BLaER1 (cell line): ENCODE results near the gene MRPL46.
"Not testable (repeated sequence)": the region's sequence is repeated elsewhere in the genome, so short reads cannot be mapped to it uniquely, and the experiment has no call there.

Experiments used
- H3K27ac ChIP-seq: shearing (Covaris generic); formaldehyde crosslinking; 2 replicates; pipeline ENCODE4 v1.8.1; 2022
- H3K27me3 ChIP-seq: shearing (Covaris generic); formaldehyde crosslinking; 2 replicates; pipeline ENCODE4 v1.8.1; 2022
- H3K36me3 ChIP-seq: shearing (Covaris generic); formaldehyde crosslinking; 2 replicates; pipeline ENCODE4 v1.8.1; 2022
- H3K4me1 ChIP-seq: shearing (Covaris generic); formaldehyde crosslinking; 2 replicates; pipeline ENCODE4 v1.8.1; 2022
- H3K4me2 ChIP-seq: shearing (Covaris generic); formaldehyde crosslinking; 2 replicates; pipeline ENCODE4 v1.8.1; 2022
- H3K4me3 ChIP-seq: shearing (Covaris generic); formaldehyde crosslinking; 2 replicates; pipeline ENCODE4 v1.8.1; 2022
- H3K9ac ChIP-seq: shearing (Covaris generic); formaldehyde crosslinking; 2 replicates; pipeline ENCODE4 v1.8.1; 2022
- H3K9me3 ChIP-seq: shearing (Covaris generic); formaldehyde crosslinking; 2 replicates; pipeline ENCODE4 v1.8.1; 2022
- H4K20me1 ChIP-seq: shearing (Covaris generic); formaldehyde crosslinking; 2 replicates; pipeline ENCODE4 v1.8.1; 2022
- Cebpa-rat ChIP-seq: shearing (Covaris generic); IDR thresholded peaks from 2 replicates; pipeline ENCODE4 v1.8.1; 2022

The MRPL46 gene

DNA sequence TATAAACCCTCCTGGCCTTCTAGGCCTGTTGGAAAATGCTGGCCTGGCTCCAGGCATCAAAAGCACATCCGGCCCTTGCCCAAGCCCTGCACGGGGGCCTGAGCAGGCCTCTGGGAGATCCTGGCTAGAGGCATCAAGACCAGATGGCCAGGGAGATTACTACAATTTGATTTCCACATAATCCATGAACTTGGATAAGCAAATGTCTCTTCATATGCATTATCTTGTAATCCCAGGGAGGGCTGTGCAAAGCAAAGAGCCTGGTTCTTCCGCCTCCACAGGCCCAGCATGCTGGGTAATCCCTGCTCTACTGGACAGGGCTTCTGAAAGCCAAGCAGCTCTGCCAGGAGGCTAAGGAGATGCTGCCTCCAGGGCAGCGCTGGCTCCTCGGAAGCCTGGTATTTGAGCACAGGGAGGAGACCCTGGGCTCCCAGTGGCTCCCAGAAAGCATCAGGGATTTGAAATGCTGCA, 18.2 kb downstream of the MRPL46 start:
- TF ChIP-seq Cebpa-rat: no peak
- H3K36me3 ChIP-seq: no peaks in the 10 kb centered on the region
- H3K27me3 ChIP-seq: no peaks in the 10 kb centered on the region
- H3K4me1 ChIP-seq: no peaks in the 10 kb centered on the region
- no peak overlapping the region for H3K4me2 ChIP-seq
- H3K9ac ChIP-seq: no peak overlapping the region
- no peaks in the 10 kb centered on the region for H4K20me1 ChIP-seq
- H3K4me3 ChIP-seq: no peak overlapping the region
- no peak overlapping the region for H3K27ac ChIP-seq
- H3K9me3 ChIP-seq: peaks cover 5% of the 10 kb centered on the region

DNA sequence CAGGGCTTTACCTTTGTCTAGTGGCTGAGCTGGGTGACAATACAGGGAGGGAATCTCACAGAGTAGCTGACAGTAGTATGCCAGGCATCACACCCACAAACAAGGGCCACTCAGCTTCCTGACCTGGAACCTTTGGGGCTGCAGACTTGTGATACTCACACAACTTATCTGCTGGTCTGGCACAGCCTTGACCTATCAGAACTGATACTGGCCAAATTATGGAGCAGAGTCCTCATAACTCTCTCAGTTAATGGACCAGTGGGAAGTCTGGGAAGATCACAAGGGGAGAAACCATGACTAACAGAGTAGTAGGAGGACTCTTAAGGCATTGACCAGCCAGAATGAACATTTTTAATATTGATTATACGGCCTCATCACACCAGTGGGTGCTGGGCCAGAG, 19.4 kb downstream of the MRPL46 start:
- H3K9me3 ChIP-seq: peaks cover 12% of the 10 kb centered on the region
- H4K20me1 ChIP-seq: no peaks in the 10 kb centered on the region
- H3K4me2 ChIP-seq: no peak overlapping the region
- H3K4me1 ChIP-seq: no peaks in the 10 kb centered on the region
- TF ChIP-seq Cebpa-rat: no peak
- no peak overlapping the region for H3K27ac ChIP-seq
- H3K4me3 ChIP-seq: no peak overlapping the region
- no peaks in the 10 kb centered on the region for H3K36me3 ChIP-seq
- no peak overlapping the region for H3K9ac ChIP-seq
- H3K27me3 ChIP-seq: no peaks in the 10 kb centered on the region

DNA sequence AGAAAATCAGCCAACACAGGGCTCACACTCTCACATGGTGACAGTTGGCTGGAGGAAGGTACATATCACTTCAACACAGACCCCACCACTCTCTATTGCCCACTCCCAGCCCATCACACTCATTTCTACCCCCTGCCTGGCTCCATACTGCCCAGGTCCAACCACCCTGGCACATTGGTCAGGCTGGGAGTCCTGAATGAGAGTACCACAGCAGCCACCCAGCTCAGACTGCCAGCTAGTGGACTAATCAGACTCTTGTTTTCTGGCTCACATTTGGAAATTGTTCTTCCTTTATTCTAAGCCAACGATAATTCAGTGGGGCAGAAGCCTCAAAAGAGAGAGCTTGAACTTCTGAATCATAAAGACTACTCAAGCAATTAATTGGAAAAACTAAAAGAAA, 20.0 kb downstream of the MRPL46 start:
- Histone ChIP-seq H4K20me1 (no peaks in the 10 kb centered on the region), H3K4me3 (no peak overlapping the region), H3K4me2 (no peak overlapping the region), H3K9me3 (peaks cover 12% of the 10 kb centered on the region), H3K4me1 (no peaks in the 10 kb centered on the region), H3K27me3 (no peaks in the 10 kb centered on the region), H3K36me3 (no peaks in the 10 kb centered on the region), H3K27ac (no peak overlapping the region), H3K9ac (no peak overlapping the region)
- no peak for TF ChIP-seq Cebpa-rat

DNA sequence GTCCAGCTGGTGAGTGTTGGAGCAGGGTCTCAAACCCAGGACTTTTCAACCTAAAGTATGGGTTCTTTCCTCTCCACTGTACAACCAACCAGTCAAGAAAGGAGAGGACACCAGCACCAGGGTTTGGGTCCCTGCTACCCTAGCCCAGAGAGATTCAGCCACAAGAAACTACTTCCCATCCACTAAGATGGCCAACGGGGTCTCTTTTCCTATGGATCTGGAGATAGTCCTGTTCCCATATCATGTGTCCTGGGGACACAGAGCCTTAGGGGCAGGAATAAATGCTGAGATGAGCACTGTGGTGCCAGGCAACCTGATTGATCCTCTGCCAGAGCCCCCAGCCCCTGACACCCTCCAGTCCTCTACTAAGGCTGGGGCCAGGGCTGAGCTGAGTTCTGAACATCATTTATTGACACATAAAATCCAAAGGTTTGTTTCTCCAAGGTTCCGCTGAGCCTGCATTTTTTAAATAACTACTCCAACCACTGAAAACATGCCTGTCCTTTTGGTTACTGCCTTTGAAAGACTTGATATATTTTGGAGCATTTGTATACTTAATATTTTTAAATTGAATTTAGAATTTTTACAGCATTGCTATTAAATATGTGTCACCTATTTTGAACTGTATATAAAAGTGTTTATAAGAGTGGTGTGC, 26.0 kb downstream of the MRPL46 start:
- peaks cover 12% of the 10 kb centered on the region for H3K9me3 ChIP-seq
- no peaks in the 10 kb centered on the region for H3K27me3 ChIP-seq
- no peak overlapping the region for H3K9ac ChIP-seq
- no peak for TF ChIP-seq Cebpa-rat
- H3K27ac ChIP-seq: no peak overlapping the region
- no peak overlapping the region for H3K4me2 ChIP-seq
- H3K36me3 ChIP-seq: no peaks in the 10 kb centered on the region
- no peaks in the 10 kb centered on the region for H3K4me1 ChIP-seq
- no peaks in the 10 kb centered on the region for H4K20me1 ChIP-seq
- no peak overlapping the region for H3K4me3 ChIP-seq

DNA sequence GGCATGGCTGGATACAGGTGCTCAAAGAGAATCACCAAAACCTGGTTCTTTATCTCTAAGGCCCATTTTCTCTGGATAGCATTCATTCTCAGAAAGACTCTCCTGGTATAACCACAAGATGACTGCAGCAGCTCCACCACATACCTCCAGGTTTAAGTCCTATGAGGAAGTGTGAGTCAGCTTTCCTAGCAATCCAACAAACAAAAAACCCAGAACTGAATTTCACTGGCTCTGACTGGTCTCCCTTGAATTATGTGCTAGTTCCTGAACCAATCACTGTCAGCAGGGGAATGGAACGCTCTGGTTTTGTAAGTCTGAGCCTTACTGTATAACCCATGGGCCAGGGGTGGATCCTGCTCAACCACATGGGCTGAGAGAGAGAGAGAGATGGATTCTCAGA, 27.2 kb downstream of the MRPL46 start:
- Histone ChIP-seq H3K9ac (no peak overlapping the region), H4K20me1 (no peaks in the 10 kb centered on the region), H3K4me1 (no peaks in the 10 kb centered on the region), H3K9me3 (peaks cover 10% of the 10 kb centered on the region), H3K4me2 (no peak overlapping the region), H3K27me3 (no peaks in the 10 kb centered on the region), H3K4me3 (no peak overlapping the region), H3K36me3 (no peaks in the 10 kb centered on the region), H3K27ac (no peak overlapping the region)
- no peak for TF ChIP-seq Cebpa-rat

DNA sequence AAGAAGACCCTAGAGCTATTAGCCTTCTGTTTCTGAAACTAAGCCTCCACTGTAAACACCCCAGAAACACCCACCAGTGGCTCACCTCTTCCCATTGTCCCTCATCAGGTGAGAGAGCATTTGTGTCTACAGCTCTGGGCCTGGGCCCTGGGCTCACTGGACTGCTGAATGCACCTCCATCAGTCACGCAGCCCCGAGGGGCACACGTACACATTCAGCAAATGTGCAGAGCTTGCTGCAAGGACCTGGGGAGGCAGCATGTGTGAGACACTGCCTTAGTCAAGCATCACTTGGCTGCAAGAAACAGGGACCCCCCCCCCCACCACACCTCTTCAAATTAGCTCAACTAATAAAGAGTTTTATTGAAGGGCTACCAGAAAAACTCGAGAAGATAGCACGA, 29.0 kb downstream of the MRPL46 start:
- Histone ChIP-seq H4K20me1 (no peaks in the 10 kb centered on the region), H3K4me2 (no peak overlapping the region), H3K4me3 (no peak overlapping the region), H3K27me3 (no peaks in the 10 kb centered on the region), H3K9me3 (no peaks in the 10 kb centered on the region), H3K36me3 (no peaks in the 10 kb centered on the region), H3K27ac (no peak overlapping the region), H3K9ac (no peak overlapping the region), H3K4me1 (no peaks in the 10 kb centered on the region)
- TF ChIP-seq Cebpa-rat: no peak

DNA sequence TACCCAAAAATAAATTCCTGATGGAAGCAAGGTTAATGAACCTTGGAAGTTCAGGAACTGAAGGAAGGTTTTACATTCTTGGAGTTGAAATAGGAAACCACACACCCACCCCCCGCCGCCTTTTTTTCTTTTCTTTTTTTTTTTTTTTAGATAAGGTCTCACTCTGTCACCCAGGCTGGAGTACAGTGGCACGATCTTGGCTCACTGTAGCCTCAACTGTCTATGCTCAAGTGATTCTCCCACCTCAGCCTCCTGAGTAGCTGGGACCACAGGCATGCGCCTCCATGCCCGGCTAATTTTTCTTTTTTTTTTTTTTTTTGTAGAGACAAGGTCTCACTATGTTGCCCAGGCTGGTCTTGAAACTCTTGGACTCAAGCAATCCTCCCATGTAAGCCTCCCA, 33.1 kb downstream of the MRPL46 start:
- H3K27me3 ChIP-seq, H3K9ac ChIP-seq: not testable (repeated sequence)

DNA sequence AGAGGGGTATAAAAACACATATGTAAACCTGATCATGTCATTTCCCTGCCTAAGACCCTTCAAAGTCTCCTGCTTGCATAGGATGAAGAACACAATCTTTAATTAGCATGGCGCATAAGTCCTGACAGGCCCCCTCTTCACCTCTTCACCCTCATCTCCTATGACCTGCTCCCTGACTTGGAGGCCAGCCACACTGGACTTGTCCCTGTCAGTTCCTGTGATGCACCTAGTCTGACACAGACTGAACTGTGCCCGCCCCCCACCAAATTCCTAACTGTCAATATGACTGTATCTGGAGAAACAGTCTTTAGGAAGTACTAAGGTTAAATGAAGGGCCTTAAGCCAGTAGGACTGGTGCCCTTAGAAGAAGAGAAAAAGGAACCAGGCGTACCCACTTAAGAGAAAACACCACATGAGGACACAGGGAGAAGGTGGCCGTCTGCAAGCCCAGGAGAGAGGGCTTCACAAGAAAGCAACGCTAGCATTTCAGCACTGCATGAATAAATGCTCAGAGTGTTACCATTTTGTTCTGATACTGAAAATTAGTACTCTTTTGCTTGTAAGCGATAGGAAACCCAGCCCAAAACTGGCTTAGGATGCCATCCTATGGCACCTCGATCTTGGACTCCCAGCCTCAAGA, 34.0 kb downstream of the MRPL46 start:
- Histone ChIP-seq H3K4me3 (no peak overlapping the region), H3K4me1 (no peaks in the 10 kb centered on the region), H3K36me3 (no peaks in the 10 kb centered on the region), H3K9ac (no peak overlapping the region), H3K27ac (no peak overlapping the region), H3K4me2 (no peak overlapping the region), H3K27me3 (no peaks in the 10 kb centered on the region), H4K20me1 (no peaks in the 10 kb centered on the region), H3K9me3 (no peaks in the 10 kb centered on the region)
- no peak for TF ChIP-seq Cebpa-rat

More for the DNA sequence above, 33.1 kb downstream of the MRPL46 start:
- not testable (repeated sequence) for H3K36me3 ChIP-seq, H3K4me1 ChIP-seq, H3K9me3 ChIP-seq, H3K4me3 ChIP-seq, H3K4me2 ChIP-seq, H3K27ac ChIP-seq, H4K20me1 ChIP-seq

DNA sequence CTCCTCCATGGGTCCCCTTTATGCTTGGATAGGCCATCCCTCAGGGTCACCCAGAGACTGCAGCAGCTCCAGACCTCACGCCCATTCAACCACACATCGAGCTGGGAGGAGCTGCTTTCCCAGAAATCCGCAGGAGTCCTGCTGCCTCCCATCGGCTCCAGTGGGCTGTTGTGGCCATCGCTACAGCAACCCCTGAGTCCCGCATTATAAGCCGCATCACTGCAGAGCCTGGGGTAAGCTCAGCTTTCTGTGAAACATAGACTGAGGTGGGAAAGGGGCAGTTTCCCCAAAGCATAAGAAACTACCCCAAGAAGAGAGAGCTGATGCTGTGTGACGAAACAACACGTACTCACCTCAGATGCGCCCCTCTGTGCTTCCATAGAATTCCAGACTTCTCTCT, 35.7 kb downstream of the MRPL46 start:
- Histone ChIP-seq H4K20me1 (no peaks in the 10 kb centered on the region), H3K4me3 (no peak overlapping the region), H3K9me3 (no peaks in the 10 kb centered on the region), H3K9ac (no peak overlapping the region), H3K27ac (no peak overlapping the region), H3K27me3 (no peaks in the 10 kb centered on the region), H3K4me2 (no peak overlapping the region), H3K4me1 (no peaks in the 10 kb centered on the region), H3K36me3 (no peaks in the 10 kb centered on the region)
- TF ChIP-seq Cebpa-rat: no peak

DNA sequence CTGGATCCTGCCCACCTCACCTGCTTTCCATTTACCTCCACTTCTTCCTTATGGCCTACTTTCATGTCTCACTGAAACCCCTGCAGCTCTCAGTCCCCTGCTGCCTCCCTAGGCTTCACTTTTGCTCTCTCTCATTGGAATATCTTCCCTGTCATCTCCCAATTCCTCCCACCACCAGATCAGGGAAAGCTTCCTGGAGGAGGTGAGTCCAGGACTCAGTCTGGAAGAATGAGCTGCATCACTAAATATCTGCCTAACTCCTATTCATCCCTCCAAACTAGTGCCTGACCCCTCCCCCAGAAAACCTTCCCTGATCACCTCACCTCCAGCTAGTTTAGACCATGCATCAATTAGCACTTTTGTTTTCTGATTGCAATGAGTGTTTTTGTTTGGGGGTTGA, 37.1 kb downstream of the MRPL46 start:
- H3K27me3 ChIP-seq: no peaks in the 10 kb centered on the region
- no peak overlapping the region for H3K9ac ChIP-seq
- no peak overlapping the region for H3K27ac ChIP-seq
- TF ChIP-seq Cebpa-rat: no peak
- H4K20me1 ChIP-seq: no peaks in the 10 kb centered on the region
- no peak overlapping the region for H3K4me2 ChIP-seq
- no peaks in the 10 kb centered on the region for H3K4me1 ChIP-seq
- no peaks in the 10 kb centered on the region for H3K9me3 ChIP-seq
- H3K36me3 ChIP-seq: no peaks in the 10 kb centered on the region
- H3K4me3 ChIP-seq: no peak overlapping the region
